HG02970 (cell line): Measurements from ENCODE around the gene SAMD4B.
A peak's percentile ranks its signal among the peaks of the same experiment; 100 is the strongest.
"Not testable (repeated sequence)": the region's sequence is repeated elsewhere in the genome, so short reads cannot be mapped to it uniquely, and the experiment has no call there.

Experiments used
- ATAC-seq: cut with Tn5 transposase; IDR thresholded peaks from one replicate; pipeline ENCODE4 v1.9.1; 2021; ENCODE audit warnings: mild to moderate bottlenecking, moderate library complexity, moderate number of reproducible peaks; ENCODE audit not compliant: unreplicated experiment, low FRiP score

Gene SAMD4B

GRCh38 chr19:39332738-39333137 lies 9.5 kb upstream of the SAMD4B start:
- not testable (repeated sequence) for ATAC-seq

GRCh38 chr19:39333507-39333906 lies 8.7 kb upstream of the SAMD4B start:
- no peak for ATAC-seq

GRCh38 chr19:39334444-39334976 lies 7.7 kb upstream of the SAMD4B start:
- no peak for ATAC-seq

DNA sequence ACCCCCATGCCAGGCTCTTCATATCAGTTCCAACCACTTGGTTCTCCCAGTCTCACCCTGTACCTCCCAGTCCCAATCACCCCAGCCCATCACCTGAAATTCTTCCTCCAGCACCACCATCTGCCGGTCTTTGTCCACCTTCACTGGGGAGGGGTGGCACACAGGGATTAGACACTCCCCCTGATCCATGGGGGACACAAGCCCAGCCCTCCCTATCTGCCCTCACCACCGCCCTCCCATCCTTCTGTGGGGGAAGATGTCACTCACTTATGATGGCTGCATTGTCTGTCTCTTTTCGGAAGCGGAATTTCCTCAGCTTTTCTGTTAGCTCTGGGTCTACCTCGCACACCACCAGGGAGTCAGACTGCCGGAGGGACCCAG lies 7.1 kb upstream of the SAMD4B start:
- ATAC-seq: no peak

- no peak for ATAC-seq
Observed at GRCh38 chr19:39336483-39336882, 5.7 kb upstream of the SAMD4B start.

DNA sequence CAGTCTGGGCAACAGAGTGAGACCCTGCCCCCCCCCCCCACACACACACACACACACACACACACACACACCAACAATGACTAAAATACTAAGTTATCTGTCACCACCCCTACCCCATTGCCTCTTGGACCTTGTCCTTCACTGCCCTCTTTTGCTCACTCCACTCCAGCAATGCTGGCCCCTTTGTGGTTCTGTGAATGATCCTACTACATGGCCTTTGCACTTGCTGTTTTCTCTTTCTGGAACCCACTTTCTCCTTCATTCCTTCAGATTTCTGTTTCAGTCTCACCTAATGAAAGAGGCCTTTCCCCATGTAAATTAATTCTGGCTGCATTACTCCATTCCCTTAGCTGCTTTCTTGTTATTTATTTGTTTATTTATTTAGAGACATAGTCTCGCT lies 2.5 kb upstream of the SAMD4B start:
- ATAC-seq: no peak

DNA sequence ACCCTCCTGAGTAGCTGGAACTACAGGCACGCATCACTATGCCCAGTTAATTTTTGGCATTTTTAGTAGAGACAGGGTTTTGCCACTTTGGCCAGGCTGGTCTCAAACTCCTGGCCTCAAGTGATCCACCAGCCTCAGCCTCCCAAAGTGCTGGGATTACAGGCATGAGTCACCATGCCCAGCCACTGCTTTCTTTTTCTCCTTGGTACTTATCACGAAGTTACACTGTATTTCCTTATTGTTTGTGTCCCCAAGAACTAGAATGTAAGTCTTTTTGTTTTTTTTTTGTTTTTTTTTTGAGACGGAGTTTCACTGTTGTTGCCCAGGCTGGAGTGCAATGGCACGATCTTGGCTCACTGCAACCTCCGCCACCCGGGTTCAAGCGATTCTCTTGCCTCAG lies 2.1 kb upstream of the SAMD4B start:
- not testable (repeated sequence) for ATAC-seq

- no peak for ATAC-seq
Observed at GRCh38 chr19:39341129-39341718, 997 bp upstream of the SAMD4B start.

DNA sequence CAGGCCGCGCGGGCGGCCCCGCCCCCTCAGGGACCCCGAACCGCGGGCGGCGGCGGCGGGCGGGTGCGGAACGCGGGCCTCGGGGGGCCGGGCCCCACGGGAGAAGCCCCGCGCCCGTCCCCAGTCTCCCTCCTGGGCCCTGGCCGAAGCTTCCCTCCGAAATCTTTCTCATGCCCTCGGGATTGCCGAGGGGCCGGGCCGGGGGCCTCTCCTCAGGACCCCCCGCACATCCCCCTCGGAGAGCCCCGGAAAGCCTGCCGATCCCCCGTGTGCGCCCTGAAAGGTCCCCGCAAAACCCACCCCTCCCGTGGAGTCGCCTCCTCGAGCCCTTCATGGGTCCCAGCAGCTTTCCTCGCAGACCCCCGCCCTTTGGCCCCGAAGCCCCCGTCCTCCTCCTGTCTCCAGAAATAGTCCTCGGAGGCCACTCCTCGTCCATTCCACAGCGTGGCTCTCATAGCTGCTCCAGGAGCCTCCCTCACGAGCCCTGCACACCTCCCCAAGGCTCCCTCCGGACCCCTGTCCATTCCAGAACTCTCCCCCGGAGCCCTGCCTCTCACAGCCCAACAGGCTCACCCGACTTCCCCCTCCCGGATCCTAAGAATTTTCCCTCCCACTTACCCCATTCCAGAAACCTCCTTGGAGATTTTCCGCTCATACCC lies 555 bp downstream of the SAMD4B start:
- ATAC-seq: no peak

GRCh38 chr19:39345956-39346355 lies 3.7 kb downstream of the SAMD4B start:
- no peak for ATAC-seq

GRCh38 chr19:39347332-39348164 lies 5.3 kb downstream of the SAMD4B start:
- no peak for ATAC-seq

- ATAC-seq: no peak
Observed at GRCh38 chr19:39349326-39349725, 7.1 kb downstream of the SAMD4B start.

- no peak for ATAC-seq
Observed at GRCh38 chr19:39350156-39350555, 7.9 kb downstream of the SAMD4B start.

DNA sequence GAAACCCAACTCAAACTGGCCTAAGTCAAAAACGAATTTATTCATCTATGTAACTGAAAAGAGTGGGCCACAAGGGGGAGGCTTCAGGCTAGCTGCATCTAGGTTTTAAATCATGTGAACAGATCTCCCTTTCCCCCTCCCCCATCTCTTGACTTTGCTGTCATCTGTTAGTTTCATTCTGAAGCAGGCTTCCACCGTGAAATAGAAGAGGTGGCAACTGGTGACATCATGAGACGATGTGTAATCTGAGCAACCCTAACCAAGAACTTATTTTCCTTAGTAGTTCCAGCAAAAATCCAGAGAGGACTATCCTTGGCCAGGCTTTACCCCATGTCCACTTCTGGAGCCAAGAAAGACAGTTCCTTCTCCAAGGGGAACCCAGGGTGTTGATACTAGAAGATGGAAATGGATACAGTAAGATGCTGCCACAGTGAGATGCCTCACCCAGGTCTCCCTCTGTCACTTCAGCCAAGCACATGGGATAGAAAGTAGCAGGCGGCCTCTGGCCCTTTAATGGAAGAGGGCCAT lies 9.4 kb downstream of the SAMD4B start:
- peak; percentile 49 for ATAC-seq

GRCh38 chr19:39352381-39353255 lies 10.4 kb downstream of the SAMD4B start:
- ATAC-seq: no peak

DNA sequence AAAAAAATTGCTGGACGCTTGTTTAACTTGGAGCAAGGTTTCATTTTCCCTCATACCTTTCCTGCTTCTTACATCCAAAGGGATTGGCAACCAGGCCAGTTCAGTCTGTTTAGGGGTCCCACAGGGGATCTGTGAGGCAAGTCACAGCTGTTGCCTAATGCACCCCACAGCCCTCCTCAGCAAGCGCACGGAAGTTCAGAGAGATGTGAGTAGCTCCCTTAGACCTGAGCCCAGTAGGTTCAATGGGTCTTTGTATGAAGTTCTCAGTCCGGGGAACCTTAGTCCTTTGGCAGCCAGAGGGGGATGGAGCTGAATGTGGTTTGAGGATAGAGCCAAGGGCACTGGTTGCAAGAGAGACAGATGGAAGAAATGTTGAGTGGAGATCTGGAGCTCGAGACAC lies 13.0 kb downstream of the SAMD4B start:
- ATAC-seq: no peak

- no peak for ATAC-seq
Observed at GRCh38 chr19:39356073-39356472, 13.9 kb downstream of the SAMD4B start.

GRCh38 chr19:39356647-39357046 lies 14.4 kb downstream of the SAMD4B start:
- no peak for ATAC-seq

DNA sequence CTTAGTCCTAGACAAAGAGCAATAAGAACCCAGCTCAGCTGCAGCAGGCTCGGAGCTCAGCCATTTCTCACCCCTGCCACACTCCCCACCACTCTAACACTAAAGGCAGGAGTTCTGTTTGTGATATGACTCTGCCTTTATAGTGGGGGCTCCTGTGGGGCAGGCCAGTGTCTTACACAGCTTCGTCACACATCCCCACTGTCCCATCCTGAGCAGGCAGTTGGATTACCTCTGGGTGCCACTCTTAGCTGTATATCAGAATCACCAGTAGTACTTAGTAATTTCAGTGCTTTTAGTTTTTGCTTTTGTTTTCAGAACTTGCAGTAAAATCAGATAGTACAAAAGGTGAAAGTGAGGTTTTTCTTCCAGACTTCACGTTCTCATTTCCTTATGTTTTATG lies 16.8 kb downstream of the SAMD4B start:
- no peak for ATAC-seq

DNA sequence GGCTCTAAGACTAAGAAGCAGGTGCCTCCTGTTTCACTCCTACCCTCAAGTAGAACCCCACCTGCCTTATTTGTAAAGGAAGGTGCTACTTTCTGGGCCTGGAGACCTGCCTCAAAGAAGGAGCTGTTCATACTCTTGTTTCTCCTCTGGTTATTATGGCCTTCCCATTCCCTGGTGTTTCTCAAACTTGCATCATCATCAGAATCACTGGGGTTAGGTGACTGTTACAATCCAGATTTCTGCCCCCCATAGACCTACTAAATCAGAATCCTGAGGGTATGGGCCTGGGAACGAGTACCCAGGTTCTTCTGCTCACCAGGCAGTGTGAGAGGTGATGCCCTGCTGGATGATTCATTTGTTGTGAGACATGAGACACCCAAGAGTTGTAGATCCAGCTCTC lies 18.4 kb downstream of the SAMD4B start:
- no peak for ATAC-seq
